ENCODE data around the gene FAM216A. TPM values are rescaled to one million over a fixed set of nuclear protein-coding genes. Genes with fewer than 3 reads are reported as not detected.
A peak's percentile ranks its signal among the peaks of the same experiment; 100 is the strongest.
"Not testable (repeated sequence)": the region's sequence is repeated elsewhere in the genome, so short reads cannot be mapped to it uniquely, and the experiment has no call there.

Gene FAM216A
- total RNA-seq (10 to 100 TPM; 16.4 to 16.9 TPM), polyA plus RNA-seq (1 to 10 TPM; 7.5 to 8.9 TPM)

DNA sequence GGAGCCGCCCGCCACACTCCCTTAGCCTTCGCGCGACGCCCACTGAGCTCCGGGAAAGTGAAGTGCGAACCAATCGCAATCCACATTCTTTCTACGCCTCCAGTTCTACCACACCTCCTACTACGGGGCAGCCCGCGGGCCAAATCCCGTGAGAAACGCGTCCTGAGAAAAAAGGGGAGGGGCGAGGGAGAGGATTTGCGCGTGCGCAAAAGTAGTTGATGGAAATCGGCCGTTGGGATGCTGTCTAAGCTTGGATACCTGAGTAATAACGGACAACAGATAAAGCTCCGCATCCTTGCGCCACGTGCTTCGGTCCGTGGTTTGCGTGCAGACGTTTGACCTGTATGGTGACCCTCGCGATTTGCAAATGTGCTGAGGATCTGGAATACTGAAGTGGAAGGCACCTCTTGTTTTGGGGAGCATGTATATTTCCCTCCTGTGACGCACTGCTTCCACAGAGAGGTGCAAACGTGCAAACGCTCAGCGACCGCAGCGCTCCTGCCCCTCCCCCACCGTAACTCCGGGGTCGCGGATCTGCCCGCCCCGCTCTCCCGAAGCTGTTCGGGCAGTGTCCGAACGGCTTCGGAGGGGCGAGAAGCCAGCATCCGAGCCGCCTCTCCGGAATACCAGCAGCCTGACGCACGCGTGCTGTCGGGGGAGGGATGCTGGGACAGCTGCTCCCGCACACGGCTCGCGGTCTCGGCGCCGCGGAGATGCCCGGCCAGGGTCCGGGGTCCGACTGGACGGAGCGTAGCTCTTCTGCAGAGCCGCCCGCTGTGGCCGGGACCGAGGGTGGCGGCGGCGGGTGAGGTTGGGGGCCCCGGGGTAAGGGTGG, at the start of gene FAM216A, which contains the start of gene GPN3:
FAM216A (plus strand) TSS at position 632 of the 835 bp plus-strand sequence; CDS start at position 663, 31 bp downstream.
GPN3 (minus strand) TSS at position 44 of the 835 bp plus-strand sequence. CDS start 54 bp downstream, outside the sequence.
- peak; percentile 97 to 98 (median 98) for DNase-seq
- Histone ChIP-seq H3K4me1 (ENCODE audit: insufficient read depth, low read length) (peaks cover 25% of the 10 kb centered on the region), H3K4me3 (ENCODE audit: low read length in 2 of 2) (peak within 1 kb of the TSS; percentile 93 to 97), H3K27ac (ENCODE audit: low read depth, low read length) (peak within 1 kb of the TSS; percentile 75), H3K9me3 (ENCODE audit: control insufficient read depth in 1 of 2, low read length in 2 of 2) (no peaks in the 10 kb centered on the region), H3K27me3 (ENCODE audit: insufficient read depth, low read length) (no peaks in the 10 kb centered on the region), H3K36me3 (ENCODE audit: insufficient read depth, low read length) (peaks cover 6% of the 10 kb centered on the region)
- CTCF ChIA-PET (ENCODE audit: partially characterized antibody) = interaction anchor here (0.6 to 13.2 kb wide), 25 partner anchors 10 to 436 kb away, joined by 3 to 139 read pairs (median 5); partner anchors contain the start of genes ARPC3, RAD9B, TCTN1 and VPS29
- H3K4me1 Mint-ChIP-seq = peaks cover 17 to 45% (median 34%) of the 10 kb centered on the region in 4 donors
- peaks cover 7 to 18% of the 10 kb centered on the region in 2 donors for H3K36me3 Mint-ChIP-seq
- peak within 1 kb of the TSS; percentile 96 to 100 (median 98) for H3K4me3 Mint-ChIP-seq
- no peaks in the 10 kb centered on the region for H3K9me3 Mint-ChIP-seq
- H3K27ac Mint-ChIP-seq = peak within 1 kb of the TSS; percentile 91 to 98 (median 96)
- POLR2A ChIA-PET (ENCODE audit: partially characterized antibody) = interaction anchor here (0.7 to 5.7 kb wide), 39 partner anchors 9 to 1374 kb away, joined by 3 to 143 read pairs (median 4); partner anchors contain the start of genes ACAD10, ANAPC7, ARPC3 and ATP2A2
- H3K27me3 Mint-ChIP-seq = no peaks in the 10 kb centered on the region
- intact Hi-C loops (cut with micrococcal nuclease) = loop anchor here (1.0 to 2.0 kb wide), 8 partner anchors 18 to 358 kb away; partner anchors contain the start of genes ARPC3, PPP1CC, PPTC7 and RAD9B

DNA sequence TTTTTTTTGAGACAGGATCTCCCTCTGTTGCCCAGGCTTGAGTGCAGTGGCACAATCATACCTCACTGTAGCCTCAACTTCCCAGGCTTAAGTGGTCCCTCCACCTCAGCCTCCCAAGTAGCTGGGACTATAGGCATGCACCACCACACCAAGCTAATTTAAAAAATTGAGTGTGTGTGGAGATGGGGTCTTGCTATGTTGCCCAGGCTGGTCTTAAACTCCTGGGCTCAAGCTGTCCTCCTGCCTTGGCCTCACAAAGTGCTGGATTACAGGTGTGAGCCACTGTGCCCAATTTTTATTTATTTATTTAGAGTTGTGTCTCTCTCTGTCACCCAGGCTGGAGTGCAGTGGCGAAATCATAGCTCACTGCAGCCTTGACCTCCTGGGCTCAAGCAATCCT, 48.0 kb upstream of the FAM216A start:
- H3K4me3 ChIP-seq (ENCODE audit: low read length in 2 of 2); H3K36me3 Mint-ChIP-seq; H3K27ac Mint-ChIP-seq; H3K27me3 ChIP-seq (ENCODE audit: insufficient read depth, low read length); H3K4me1 ChIP-seq (ENCODE audit: insufficient read depth, low read length); intact Hi-C loops (cut with micrococcal nuclease); H3K4me3 Mint-ChIP-seq; DNase-seq; H3K4me1 Mint-ChIP-seq; H3K27ac ChIP-seq (ENCODE audit: low read depth, low read length); H3K36me3 ChIP-seq (ENCODE audit: insufficient read depth, low read length); H3K27me3 Mint-ChIP-seq; H3K9me3 ChIP-seq (ENCODE audit: control insufficient read depth in 1 of 2, low read length in 2 of 2); H3K9me3 Mint-ChIP-seq: not testable (repeated sequence)
- CTCF ChIA-PET (ENCODE audit: partially characterized antibody) = interaction anchor here (3.5 kb wide), 1 partner anchor 10 kb away, joined by 21 read pairs; no protein-coding TSS in a partner anchor
- POLR2A ChIA-PET (ENCODE audit: partially characterized antibody) = interaction anchor here (1.3 kb wide), 1 partner anchor 11 kb away, joined by 3 read pairs; no protein-coding TSS in a partner anchor

GRCh38 chr12:110421159-110421661, 47.4 kb upstream of the FAM216A start:
- H3K27ac ChIP-seq (ENCODE audit: low read depth, low read length) = no peak overlapping the region
- Mint-ChIP-seq H3K36me3 (no peaks in the 10 kb centered on the region), H3K27me3 (peaks cover 0 to 2% of the 10 kb centered on the region in 2 donors), H3K4me3 (no peak overlapping the region), H3K9me3 (no peaks in the 10 kb centered on the region), H3K27ac (peak overlapping the region in 2 of 7 donors; percentile 18 to 39), H3K4me1 (no peaks in the 10 kb centered on the region)
- DNase-seq = no peak
- H3K27me3 ChIP-seq (ENCODE audit: insufficient read depth, low read length) = no peaks in the 10 kb centered on the region
- H3K4me3 ChIP-seq (ENCODE audit: low read length in 2 of 2) = no peak overlapping the region
- no peaks in the 10 kb centered on the region for H3K36me3 ChIP-seq (ENCODE audit: insufficient read depth, low read length)
- H3K4me1 ChIP-seq (ENCODE audit: insufficient read depth, low read length) = no peaks in the 10 kb centered on the region
- H3K9me3 ChIP-seq (ENCODE audit: control insufficient read depth in 1 of 2, low read length in 2 of 2) = no peaks in the 10 kb centered on the region
- POLR2A ChIA-PET (ENCODE audit: partially characterized antibody) = interaction anchor here (0.6 to 1.3 kb wide), 2 partner anchors 10 to 58 kb away, joined by 3 read pairs; no protein-coding TSS in a partner anchor
- intact Hi-C loops (cut with micrococcal nuclease) = no loop called here
- CTCF ChIA-PET (ENCODE audit: partially characterized antibody) = interaction anchor here (1.0 to 3.5 kb wide), 2 partner anchors 10 to 321 kb away, joined by 3 to 21 read pairs; no protein-coding TSS in a partner anchor

DNA sequence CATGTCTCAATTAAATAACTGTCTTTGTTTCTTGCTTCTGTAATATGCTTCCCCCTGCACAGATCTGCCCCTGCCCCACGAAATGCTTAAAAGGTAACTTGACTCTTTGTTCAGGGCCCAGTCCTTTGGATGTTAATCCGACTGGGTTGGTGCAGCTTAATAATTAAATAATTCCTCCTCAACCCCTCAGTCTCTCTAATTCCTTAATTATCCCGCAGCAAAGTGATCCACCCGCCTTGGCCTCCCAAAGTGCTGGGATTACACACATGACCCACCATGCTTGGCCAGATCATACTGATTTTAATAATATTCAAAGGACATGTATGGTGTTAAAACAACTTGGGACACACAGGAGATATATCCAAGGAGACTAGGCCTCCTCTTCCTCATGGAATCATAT, 46.9 kb upstream of the FAM216A start:
- Histone ChIP-seq H3K27me3 (ENCODE audit: insufficient read depth, low read length) (no peaks in the 10 kb centered on the region), H3K9me3 (ENCODE audit: control insufficient read depth in 1 of 2, low read length in 2 of 2) (no peaks in the 10 kb centered on the region), H3K27ac (ENCODE audit: low read depth, low read length) (no peak overlapping the region), H3K4me1 (ENCODE audit: insufficient read depth, low read length) (no peaks in the 10 kb centered on the region), H3K36me3 (ENCODE audit: insufficient read depth, low read length) (no peaks in the 10 kb centered on the region), H3K4me3 (ENCODE audit: low read length in 2 of 2) (no peak overlapping the region)
- ChIA-PET CTCF (ENCODE audit: partially characterized antibody) (interaction anchor here (1.0 to 3.5 kb wide), 2 partner anchors 9 to 322 kb away, joined by 3 to 21 read pairs; no protein-coding TSS in a partner anchor), POLR2A (ENCODE audit: partially characterized antibody) (interaction anchor here (0.6 to 1.3 kb wide), 2 partner anchors 10 to 58 kb away, joined by 3 read pairs; no protein-coding TSS in a partner anchor)
- no peak overlapping the region for H3K4me3 Mint-ChIP-seq
- peaks cover 0 to 2% of the 10 kb centered on the region in 2 donors for H3K27me3 Mint-ChIP-seq
- H3K4me1 Mint-ChIP-seq = no peaks in the 10 kb centered on the region
- intact Hi-C loops (cut with micrococcal nuclease) = no loop called here
- no peaks in the 10 kb centered on the region for H3K36me3 Mint-ChIP-seq
- H3K9me3 Mint-ChIP-seq = no peaks in the 10 kb centered on the region
- H3K27ac Mint-ChIP-seq = peak overlapping the region in 2 of 7 donors; percentile 18 to 39
- no peak for DNase-seq

DNA sequence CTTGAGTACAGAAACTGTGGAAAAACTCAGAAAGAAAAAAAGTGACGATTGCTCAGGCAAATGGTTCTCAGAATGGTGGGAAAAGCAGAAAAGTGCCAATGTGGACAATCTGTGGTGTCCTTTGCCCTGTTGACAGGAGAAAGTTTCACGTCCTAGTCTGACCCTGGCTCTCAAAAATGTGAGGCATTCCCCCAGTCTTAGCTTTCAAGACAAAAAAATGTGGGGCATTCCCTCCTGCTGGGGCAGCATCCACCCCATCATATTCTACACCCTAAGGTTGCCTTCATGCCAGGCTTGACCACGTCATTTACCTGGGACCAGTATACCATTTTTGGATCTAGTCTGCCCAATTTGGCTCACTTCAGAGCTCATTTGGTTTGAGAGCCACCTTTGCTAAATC, 44.4 kb upstream of the FAM216A start:
- H3K27ac Mint-ChIP-seq = no peak overlapping the region
- DNase-seq = no peak
- H3K4me1 Mint-ChIP-seq = peaks cover 0 to 5% (median 0%) of the 10 kb centered on the region in 4 donors
- no peaks in the 10 kb centered on the region for H3K9me3 ChIP-seq (ENCODE audit: control insufficient read depth in 1 of 2, low read length in 2 of 2)
- no peak overlapping the region for H3K4me3 ChIP-seq (ENCODE audit: low read length in 2 of 2)
- no peaks in the 10 kb centered on the region for H3K27me3 ChIP-seq (ENCODE audit: insufficient read depth, low read length)
- ChIA-PET POLR2A (ENCODE audit: partially characterized antibody) (no interaction called here), CTCF (ENCODE audit: partially characterized antibody) (interaction anchor here (1.2 kb wide), 1 partner anchor 325 kb away, joined by 4 read pairs; no protein-coding TSS in a partner anchor)
- no peak overlapping the region for H3K27ac ChIP-seq (ENCODE audit: low read depth, low read length)
- H3K36me3 Mint-ChIP-seq = no peaks in the 10 kb centered on the region
- no peaks in the 10 kb centered on the region for H3K9me3 Mint-ChIP-seq
- H3K27me3 Mint-ChIP-seq = peaks cover 0 to 2% of the 10 kb centered on the region in 2 donors
- no peak overlapping the region for H3K4me3 Mint-ChIP-seq
- H3K36me3 ChIP-seq (ENCODE audit: insufficient read depth, low read length) = no peaks in the 10 kb centered on the region
- intact Hi-C loops (cut with micrococcal nuclease) = no loop called here
- no peaks in the 10 kb centered on the region for H3K4me1 ChIP-seq (ENCODE audit: insufficient read depth, low read length)

- DNase-seq = no peak
- no peaks in the 10 kb centered on the region for H3K36me3 ChIP-seq (ENCODE audit: insufficient read depth, low read length)
- H3K9me3 ChIP-seq (ENCODE audit: control insufficient read depth in 1 of 2, low read length in 2 of 2) = no peaks in the 10 kb centered on the region
- Mint-ChIP-seq H3K9me3 (no peaks in the 10 kb centered on the region), H3K36me3 (peaks cover 0 to 1% of the 10 kb centered on the region in 2 donors), H3K27ac (no peak overlapping the region), H3K4me3 (no peak overlapping the region), H3K4me1 (peaks cover 2 to 9% (median 3%) of the 10 kb centered on the region in 4 donors), H3K27me3 (peaks cover 0 to 2% of the 10 kb centered on the region in 2 donors)
- ChIA-PET CTCF (ENCODE audit: partially characterized antibody) (interaction anchor here (0.7 kb wide), 1 partner anchor 175 kb away, joined by 3 read pairs; no protein-coding TSS in a partner anchor), POLR2A (ENCODE audit: partially characterized antibody) (no interaction called here)
- no peaks in the 10 kb centered on the region for H3K27me3 ChIP-seq (ENCODE audit: insufficient read depth, low read length)
- no peak overlapping the region for H3K4me3 ChIP-seq (ENCODE audit: low read length in 2 of 2)
- H3K4me1 ChIP-seq (ENCODE audit: insufficient read depth, low read length) = peaks cover 4% of the 10 kb centered on the region
- no peak overlapping the region for H3K27ac ChIP-seq (ENCODE audit: low read depth, low read length)
- intact Hi-C loops (cut with micrococcal nuclease) = no loop called here
Measured at GRCh38 chr12:110426406-110426805, 42.2 kb upstream of the FAM216A start.
